Islet of Langerhans (tissue), 1 donor: ENCODE measurements around the gene CLCNKB.
"Not testable (repeated sequence)": the region's sequence is repeated elsewhere in the genome, so short reads cannot be mapped to it uniquely, and the experiment has no call there.

Source experiments
- FAIRE-seq: peaks from one replicate; lab custom pipeline; 2011; peaks lifted over from hg19 to GRCh38; lab: Jason Lieb, UNC

CLCNKB gene

DNA sequence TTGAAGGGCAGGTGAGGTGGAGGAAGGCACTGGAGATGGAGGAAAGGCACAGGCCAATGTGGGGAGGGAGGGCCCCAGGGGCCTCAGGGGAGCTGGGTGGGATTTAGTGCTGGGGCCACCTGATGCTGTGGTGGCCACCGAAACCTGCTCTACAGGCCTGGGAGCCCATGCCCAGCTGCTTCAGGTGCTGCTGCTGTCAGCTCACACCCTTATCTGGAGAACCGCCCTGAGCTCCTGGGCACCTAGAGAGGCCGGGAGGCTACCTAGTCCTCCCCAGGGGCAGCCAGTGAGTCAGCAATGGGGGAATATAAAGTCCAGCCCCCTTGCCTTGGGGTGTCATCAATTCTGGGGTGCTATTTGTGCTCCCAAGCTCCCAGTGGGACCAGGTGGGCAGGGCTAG, 17.7 kb downstream of the CLCNKB start:
- FAIRE-seq: no peak

DNA sequence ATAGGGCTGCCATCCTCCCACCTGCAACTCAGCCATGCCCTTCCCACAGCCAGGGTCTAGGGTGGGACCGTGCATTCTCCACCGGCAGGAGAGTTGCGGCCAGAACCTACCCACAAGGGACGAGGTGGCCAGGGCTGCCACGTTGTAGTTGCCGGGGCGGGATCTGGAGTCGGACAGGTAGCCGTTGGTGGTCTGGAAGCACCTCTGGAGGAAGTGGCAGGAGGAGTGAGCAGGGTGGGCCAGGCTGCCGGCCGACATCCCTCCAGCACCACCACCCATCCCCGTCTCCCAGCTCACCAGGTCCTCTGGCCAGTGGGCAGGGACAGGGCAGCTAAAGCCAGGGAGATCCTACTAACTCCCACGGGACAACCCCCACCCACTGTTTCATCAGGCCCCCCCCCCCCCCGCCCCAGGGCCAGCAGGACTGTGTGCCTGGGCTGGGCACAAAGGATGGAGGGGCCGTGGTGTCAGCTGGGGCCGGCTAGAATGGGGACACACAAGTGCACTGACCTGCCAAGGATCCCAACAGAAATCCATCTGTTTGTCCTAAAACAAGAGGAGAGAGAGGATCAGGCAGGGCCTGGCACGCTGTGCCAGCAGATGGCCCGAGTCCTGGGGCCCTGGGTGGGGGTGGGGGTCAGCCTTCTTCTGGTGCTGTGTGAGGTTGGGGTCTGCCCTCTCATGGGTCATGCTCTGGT, 18.6 kb downstream of the CLCNKB start:
- FAIRE-seq: not testable (repeated sequence)

DNA sequence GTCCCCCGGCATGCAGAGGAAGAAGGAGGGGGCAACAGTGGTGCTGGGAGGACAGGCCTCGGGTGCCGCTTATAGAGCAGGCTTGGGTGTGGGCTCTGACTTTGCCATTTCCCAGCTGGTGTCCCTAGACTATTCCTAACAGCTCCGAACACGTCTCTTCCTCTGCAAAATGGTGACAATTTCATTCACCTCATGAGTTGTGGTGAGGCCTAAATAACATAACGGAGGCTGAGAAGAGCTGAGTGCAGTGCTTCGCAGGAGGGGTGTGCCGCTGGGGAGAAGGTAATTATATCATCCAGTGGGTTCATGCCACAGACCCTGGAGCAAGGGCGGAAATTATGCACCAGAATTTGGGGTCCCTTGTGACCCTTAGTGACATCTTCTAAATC, 19.1 kb downstream of the CLCNKB start:
- not testable (repeated sequence) for FAIRE-seq

DNA sequence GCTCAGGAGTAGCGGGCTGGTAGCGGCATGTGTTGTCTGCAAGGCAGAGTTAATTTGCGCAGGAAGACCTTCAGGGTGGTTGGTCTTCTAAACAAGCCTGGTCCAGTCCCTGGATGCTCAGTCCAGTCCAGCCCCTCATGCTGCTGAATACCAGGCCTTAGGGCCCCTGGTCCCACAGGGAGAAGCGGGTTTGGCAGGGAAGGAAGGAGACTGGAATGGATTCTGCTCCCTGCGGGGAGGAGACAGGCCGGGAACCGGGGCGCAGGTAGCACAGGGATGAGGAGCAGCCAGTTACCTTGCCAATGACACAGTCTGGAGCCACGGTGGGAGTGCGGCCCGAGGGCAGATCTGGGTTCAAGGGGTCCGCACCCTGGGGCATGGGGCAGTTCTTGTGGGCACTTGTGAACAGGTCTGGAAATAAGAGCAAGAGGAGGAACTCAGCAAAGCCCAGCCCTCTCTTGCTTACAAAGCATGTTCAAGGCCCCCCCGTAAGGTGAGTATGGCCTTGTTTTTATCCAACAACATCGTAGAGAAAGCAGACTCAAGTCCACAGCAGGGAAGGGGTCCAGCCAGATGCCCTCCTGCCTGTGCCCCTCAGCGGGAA, 19.7 kb downstream of the CLCNKB start:
- no peak for FAIRE-seq

DNA sequence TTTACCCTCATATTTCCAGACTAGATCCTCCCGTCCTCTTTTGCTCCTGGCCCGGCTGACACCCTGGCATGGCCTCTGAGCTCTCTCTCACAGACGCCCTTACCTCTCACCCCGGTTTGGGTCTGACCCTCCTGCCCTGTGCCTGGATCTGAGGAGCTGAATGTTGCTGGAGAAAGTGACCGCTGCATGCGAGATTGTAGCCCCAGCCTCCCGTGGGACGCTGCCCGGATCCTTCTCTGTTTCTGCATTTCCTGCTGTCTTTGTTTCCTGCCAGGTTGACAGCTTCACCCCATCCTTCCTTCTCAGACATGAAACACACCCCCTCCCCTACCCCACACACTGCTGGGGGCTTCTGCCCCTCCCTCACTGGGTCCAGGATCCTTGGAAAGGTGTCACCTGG, 20.3 kb downstream of the CLCNKB start:
- FAIRE-seq: no peak

DNA sequence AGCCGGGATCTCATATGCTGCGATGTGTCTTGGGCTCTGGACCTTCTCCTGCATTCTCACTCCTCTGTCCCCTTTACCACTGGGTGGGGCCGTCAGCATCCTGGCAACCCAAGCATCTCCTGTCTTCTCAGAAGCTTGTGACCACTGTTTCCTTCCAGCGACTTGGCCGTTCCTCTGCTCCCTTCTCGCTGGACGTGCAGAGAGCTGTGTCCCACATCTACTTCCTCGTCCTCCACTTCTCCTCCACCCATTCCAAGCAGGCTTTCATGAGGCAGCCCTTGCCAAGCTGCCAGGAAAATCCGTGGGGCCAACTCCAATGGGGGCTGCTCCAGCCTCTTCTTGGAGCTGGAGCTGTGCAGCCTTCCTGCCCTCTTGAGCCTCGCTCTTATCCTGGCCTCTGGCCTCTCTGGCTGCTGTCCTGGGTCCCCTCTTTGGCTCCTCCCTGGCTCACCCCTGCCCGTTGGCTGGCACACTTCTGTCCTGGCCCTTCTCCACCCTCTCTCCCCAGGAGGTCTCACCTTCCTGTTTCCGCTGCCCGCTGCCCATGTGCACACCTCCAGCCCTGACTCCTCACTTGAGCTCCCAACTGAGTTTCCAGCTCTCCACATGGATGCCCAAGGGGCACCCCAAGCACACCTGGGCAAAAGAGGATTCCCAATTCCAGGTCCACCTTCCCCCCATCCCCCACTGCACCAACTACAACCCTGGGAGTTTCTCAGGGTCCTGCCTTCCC, 21.1 kb downstream of the CLCNKB start:
- FAIRE-seq: no peak

DNA sequence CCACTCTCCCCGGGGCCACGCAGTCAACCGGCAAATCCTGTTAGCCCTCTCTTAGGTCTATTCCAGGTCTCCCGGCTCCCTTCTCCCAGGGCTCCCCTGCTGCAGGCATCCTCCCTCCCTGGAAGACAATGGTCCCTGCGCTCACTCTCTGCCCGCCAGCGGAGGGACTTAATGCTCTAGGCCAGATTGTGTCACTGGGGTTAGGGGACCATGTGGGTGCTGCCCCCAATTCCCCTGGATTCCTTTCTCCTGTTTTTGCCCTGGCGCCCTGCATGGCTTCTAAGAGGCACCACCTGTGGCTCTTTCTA, 21.6 kb downstream of the CLCNKB start:
- FAIRE-seq: no peak

DNA sequence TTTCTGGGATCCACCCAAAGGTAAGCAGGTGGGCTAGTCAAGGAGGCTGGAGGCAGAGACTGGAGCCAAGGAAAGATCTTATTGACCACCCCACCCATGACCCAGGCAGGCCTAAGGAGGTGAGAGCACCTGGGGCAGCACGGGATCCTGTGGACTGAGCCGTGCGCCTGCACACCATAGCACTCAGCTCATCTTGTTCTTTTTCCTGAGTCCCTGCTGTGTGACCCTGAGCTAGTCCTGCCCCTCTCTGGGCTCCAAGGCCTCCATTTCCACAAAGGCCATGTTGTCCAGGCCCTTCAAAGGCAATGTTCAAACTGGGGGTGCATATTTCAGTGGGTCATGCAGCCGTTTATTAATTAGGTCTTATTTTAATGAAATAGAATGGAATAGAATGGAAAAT, 22.7 kb downstream of the CLCNKB start:
- no peak for FAIRE-seq

DNA sequence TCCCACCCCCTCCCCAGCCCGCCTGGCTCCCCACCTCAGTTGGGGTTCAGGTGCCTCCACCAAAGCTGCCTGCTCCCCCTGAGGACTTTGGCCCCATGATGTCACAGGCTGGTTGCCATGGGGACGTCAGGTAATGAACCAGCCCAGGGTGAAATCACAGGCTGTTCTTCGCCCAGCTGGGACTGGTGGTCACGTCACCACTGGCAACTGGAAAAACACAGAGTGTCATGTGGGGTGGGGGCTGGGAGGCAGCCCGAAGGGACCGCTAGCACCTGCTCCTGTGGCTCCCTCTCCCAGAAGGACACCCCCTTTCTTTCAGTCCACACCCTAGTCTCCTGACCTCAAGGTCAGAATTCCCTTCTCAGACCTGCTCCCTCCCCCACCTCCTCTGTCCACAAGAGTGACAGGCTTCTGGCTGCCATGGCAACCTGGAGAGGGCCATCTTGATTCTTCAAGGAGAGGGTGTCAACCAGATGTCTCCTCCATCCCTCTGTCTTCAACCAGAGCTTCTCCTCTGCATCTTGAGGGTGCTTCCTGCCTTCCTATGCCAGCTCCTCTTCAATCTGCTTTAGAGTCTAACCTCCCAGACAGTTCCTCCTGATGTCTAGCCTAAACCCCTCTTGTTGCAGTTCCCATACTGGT, 23.7 kb downstream of the CLCNKB start:
- FAIRE-seq: peak; percentile 93

DNA sequence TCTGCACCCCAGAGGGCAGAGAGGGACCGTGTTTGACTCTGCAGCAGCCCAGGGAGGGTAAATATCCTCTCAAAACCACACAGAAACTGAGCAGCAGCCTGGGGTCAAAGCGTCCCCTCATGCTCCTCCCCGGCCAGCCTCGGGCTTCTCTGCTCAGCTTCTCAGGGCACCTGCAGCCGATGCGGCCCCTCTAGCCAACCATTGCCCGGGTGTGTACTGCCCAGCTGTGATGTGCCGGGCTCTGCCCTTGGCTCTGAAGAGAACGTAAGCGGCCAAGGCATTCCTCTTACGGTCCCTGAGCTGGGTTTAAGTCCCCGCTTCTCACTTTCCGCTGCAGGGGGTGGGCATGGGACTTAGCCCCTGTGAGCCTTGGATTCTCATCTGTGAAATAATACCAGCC, 24.4 kb downstream of the CLCNKB start:
- FAIRE-seq: no peak

DNA sequence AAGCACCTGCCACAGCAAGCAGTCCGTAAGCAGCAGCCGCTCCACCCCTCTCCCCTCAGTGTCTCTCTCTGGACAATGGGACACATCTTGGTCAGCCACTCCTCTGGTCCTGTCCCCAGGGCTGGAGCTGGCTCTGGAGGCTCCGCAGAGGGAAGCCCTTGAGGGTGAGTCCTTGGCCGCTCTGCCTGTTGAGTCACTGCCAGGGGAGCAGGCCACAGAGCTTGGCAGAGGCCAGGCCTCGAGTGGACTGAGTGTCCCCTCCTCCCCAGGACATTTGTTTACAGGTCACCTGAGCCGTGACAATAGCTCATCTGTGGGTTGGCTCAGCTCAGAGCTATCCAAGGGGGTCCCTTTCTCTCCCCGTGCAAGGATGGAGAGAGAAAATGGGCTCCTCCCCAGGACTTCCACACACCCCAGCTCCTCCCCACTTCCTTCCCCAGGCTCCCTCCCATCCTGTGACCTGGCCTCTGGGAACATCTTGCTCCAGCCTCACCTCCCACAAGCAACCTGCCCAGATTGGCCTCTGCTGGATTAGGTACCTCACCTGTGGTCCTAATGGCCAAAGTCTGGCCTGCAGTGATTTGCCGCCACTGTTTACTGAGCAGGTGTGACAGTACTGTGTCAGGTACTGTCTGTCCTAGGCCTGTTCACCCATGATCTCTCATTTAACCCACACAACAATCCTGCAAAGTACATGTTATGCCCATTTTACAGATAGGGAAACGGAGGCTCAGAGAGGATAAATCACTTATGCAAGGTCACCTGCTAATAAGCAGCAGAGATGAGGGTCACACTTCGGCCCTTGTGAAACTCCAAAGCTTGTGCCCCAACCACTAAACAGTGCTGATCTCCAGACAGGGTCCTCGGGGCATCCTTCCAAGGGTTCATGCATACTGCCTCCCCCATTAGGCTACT, 25.0 kb downstream of the CLCNKB start:
- no peak for FAIRE-seq

DNA sequence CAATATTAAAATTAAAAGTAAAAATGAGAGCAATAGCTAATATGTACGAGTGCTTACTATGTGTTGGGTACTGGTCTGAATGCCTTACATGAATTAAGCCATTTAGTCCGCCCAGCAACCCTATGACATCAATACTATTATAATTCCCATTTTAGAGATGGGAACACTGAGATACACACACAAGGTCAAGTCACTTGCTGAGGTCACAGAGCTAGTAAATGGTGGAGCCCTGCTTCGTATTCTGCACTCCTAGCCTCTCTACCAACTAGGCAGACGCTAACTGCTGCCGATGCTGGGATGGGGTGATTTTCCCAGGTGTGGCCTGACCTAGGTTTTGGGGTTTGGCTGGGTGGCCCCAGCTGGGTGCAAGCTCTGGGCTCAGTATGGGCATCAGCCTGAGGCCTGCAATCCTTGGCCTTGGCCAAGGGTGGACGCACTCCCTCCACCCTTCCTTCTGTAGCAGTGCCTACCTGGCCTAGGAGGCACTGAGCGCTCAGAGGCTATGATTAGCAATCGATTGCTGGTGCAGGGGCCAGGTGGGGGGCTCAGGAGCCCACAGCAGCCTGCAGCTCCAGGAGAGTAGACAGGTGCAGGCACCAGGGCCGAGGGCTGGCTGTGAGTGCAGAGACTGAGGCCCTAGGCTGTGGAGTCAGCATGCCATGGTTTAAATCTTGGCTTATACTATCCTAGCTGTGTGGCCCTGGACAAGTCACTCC, 27.2 kb downstream of the CLCNKB start:
- FAIRE-seq: no peak

DNA sequence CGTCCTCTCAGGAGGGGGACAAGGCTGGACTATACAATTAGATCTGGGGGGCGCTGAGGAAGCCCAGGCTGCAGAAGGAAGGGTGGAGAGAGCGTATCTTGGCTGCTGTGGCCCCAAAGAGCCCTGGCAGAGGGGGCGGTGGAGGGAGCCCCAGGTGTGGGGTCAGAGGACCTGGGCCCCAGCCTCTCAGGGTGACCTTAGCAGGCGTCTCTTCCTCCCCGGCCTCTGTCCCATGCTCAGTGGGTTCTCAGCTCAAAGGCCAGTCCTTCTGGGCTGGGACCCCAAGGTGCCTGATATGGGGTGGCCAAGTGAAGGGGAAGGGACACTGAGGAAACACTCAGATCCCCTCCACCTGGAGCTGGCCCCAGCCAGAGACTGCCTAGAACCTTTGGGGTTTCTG, 28.0 kb downstream of the CLCNKB start:
- no peak for FAIRE-seq

DNA sequence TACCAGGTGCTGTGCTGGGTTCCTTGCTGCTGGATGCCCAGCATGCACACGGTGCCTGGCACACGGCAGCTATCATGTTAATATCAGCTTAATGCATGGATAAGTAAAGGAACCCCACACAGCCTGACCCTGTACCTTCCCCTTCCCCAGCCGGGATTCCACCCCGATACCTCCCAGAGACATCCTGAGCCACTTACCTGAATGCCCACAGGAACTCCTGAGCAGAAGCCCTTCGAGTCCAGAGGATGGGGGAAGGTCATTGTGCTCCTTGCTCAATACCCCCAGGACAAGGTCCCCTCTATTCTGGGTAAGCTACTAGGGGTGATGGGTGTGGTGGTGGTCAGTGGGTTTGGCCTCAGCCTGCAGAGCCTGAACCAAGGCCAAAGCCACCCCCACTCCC, 28.5 kb downstream of the CLCNKB start:
- FAIRE-seq: no peak

DNA sequence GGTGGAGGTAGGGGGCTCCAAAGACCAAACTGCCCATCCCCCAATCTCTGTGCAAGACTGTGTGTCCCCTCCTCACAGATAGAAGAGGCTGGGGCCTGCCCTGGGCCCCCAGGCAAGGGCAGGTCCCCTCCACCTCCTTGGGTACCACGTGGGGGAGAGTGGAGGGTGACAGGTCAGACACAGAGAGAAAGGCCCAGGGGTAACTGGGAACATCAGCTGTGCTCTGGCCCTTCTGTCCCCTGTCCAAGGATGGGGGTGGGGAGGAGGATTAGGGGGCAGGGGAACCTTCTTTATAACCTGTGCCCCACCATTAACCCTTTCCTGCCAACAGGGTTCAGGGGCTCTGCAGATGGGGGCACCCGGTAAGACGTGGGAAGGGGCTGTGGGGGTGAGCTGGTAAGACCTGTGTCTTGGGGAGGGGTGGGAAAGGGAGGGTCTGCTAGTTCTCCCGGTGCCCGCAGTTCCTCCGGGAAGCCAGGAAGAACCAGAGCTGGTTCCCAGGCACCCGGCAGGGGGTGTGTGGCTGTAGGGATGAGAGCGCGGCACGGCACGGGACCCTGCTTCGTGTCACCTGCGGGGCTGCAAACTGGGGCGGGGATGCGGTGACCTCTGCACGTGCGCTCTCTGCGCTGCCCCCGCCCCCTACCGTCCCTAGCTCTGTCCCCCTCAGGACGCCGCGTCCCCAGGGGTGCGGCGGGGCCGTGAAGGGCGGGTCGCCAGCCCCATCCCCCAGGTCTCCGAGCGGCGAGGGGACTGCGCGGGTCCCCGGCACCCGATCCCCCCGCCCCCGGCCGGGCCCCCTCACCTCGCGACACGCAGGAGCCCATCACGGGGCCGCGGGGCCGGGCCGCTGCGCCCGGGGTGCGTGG, 29.3 kb downstream of the CLCNKB start:
- FAIRE-seq: no peak

DNA sequence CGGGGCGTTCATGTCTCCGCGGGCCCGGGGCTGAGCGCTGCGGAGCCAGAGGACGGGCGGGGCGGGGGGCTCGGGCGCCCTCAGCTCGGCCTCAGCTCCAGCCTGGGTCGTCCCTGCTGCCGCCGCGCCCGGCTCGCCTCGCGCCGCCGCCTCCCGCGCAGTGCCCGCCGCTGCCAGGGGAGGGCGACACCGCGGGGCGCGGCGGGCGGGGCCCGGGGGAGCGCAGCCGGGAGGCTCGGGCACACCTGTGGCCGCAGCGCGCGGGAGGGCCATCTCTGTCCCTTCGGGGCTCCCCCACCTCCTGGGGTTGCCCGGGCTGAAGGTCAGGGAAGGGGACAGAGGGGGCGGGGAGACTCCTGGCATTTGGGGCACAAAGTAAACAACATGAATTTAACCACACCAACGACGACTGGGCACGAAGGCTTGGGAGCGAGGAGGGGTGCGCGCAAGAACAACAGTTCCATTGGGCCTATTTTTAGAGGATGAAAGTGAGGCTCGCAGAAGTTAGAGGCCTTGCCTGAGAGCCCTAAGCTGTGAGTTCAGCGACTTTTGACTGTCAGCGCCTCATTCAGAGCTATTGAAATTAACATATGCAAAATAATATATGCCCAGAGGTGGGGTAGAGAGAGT, 30.0 kb downstream of the CLCNKB start, which contains the start of gene FAM131C:
Gene FAM131C (minus strand): TSS at position 162 of the 630 bp plus-strand sequence. CDS start 209 bp downstream, outside the sequence.
- FAIRE-seq: no peak

DNA sequence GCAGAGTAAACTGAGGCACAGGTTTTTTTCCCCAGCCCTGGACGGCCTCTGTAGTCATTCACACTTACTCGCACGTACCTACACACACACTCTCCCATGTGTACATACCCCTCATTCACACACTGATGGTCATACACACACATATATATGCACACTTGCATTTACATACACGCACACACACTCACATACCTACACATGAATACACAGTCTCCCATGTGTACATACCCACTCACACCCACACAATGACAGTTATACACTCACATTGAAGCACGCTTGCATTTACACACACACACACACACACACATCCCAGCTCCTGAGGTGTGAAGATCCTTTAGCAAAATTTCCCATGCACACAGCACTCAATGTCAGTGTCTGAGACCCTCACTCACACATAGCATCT, 30.6 kb downstream of the CLCNKB start:
- no peak for FAIRE-seq

DNA sequence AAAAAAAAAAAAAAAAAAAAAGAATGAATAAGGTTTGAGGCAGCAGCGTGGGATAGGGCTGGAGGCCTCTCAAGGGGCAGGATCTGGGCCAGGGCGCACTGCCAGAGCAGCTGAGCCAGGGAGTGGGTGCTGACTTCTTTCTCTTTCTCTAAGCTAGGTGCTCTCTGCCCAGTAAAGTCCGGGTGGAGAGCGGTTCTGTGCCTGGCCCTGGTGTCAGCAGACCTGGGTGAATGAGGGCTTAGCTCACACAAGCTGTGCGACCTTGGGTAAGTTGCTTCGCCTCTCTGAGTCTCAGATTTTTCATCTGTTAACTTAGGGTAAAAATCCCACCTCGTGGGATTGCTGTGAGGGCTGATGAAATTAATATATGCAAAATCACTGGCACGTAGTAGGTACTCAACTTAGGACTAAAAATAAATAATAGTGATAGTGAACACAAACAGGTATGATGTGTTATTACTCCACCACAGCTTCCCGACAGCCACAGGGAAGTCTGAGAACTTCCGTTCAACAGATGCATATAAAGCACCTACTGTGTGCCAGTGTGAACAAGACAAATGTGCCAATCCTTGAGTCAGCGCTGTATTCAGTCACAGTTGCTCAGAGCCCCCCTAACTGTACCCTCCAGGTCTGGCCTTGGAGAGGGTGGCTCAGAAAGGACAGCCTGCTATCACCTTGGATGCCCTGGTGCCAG, 31.9 kb downstream of the CLCNKB start:
- no peak for FAIRE-seq
